ENCODE data around the gene DOCK2. TPM values are rescaled to one million over a fixed set of nuclear protein-coding genes. Genes with fewer than 3 reads are reported as not detected.

Gene DOCK2
- total RNA-seq, 2 experiments from 2014 or later: 161 to 205 TPM

DNA sequence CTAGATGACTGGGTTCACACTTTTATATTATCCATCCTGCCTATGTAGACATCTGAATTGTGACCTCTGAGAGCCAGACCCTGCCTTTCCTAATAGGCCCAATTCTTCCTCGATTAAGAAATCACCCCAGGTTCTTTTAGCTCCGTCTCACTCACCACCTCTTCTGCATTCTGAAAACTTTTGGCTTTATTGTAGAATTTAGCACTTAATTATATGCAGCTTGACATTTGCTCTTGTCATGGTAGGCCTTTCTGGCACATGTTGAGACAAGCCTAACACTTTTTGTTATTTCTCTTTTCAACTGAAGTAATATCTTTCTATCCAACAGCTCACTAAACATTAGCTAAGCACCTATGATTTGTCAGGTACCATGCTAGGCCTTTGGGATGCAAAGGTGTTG lies 180.0 kb downstream of the DOCK2 start:
- ChIA-PET POLR2A (interaction anchor here (1.0 kb wide), 1 partner anchor 12 kb away, joined by 3 read pairs; no protein-coding TSS in a partner anchor), CTCF (ENCODE audit: unreplicated experiment) (no interaction called here)
- Histone ChIP-seq H3K9me2 (ENCODE audit: insufficient read depth, low read length) (no peaks in the 10 kb centered on the region), H2AFZ (ENCODE audit: low read length) (no peak overlapping the region), H3K9me3 (ENCODE audit: low read length) (no peaks in the 10 kb centered on the region), H3K4me3 (ENCODE audit: low read depth, low read length, poor library complexity, severe bottlenecking) (no peak overlapping the region), H3K4me1 (ENCODE audit: insufficient read depth, low read length, poor library complexity, severe bottlenecking) (no peaks in the 10 kb centered on the region), H4K20me1 (ENCODE audit: insufficient read depth, low read length) (no peaks in the 10 kb centered on the region), H3K36me3 (ENCODE audit: insufficient read depth, low read length) (peaks cover 71% of the 10 kb centered on the region), H3K27ac (ENCODE audit: low read depth, low read length, poor library complexity, severe bottlenecking) (no peak overlapping the region), H3K79me2 (ENCODE audit: insufficient read depth, low read depth, low read length) (no peaks in the 10 kb centered on the region), H3K4me2 (ENCODE audit: low read length) (no peak overlapping the region)
- BruUV-seq (replicated peaks): no TSS peak
- no peak for TF ChIP-seq EZH2phosphoT487 (IDR thresholded peaks at IDR 0.05; ENCODE audit: borderline replicate concordance, low read depth, low read length)
- TF ChIP-seq, protein P1, sequence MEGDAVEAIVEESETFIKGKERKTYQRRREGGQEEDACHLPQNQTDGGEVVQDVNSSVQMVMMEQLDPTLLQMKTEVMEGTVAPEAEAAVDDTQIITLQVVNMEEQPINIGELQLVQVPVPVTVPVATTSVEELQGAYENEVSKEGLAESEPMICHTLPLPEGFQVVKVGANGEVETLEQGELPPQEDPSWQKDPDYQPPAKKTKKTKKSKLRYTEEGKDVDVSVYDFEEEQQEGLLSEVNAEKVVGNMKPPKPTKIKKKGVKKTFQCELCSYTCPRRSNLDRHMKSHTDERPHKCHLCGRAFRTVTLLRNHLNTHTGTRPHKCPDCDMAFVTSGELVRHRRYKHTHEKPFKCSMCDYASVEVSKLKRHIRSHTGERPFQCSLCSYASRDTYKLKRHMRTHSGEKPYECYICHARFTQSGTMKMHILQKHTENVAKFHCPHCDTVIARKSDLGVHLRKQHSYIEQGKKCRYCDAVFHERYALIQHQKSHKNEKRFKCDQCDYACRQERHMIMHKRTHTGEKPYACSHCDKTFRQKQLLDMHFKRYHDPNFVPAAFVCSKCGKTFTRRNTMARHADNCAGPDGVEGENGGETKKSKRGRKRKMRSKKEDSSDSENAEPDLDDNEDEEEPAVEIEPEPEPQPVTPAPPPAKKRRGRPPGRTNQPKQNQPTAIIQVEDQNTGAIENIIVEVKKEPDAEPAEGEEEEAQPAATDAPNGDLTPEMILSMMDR (conservative IDR thresholded peaks at IDR 0.05; ENCODE audit: low read length): no peak
- intact Hi-C loops (cut with micrococcal nuclease; ENCODE audit: unreplicated experiment): no loop called here
- no peak for DNase-seq (ENCODE audit: low spot score)

DNA sequence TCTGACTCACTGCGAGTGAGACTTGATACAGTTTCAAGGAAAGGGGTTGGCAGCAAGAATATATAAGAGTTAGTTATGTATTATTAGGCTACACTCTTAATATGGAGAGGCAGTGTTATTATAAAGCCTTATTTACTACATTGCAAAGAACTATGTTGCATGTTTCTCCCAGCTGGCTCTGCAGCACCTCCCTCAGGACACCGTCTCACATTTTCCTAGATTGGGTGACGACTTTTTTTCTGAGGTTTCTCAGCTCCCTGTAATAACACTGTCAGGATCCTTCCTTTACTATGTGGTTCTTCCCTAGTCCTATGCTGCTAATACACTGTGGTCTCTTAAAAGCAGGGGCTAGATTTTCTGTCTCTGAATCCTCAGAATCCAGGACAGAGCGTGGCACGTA lies 189.5 kb downstream of the DOCK2 start:
- BruUV-seq (replicated peaks): no TSS peak
- H3K4me3 ChIP-seq (ENCODE audit: low read depth, low read length, poor library complexity, severe bottlenecking): no peak overlapping the region
- H3K4me2 ChIP-seq (ENCODE audit: low read length): no peak overlapping the region
- H3K4me1 ChIP-seq (ENCODE audit: insufficient read depth, low read length, poor library complexity, severe bottlenecking): no peaks in the 10 kb centered on the region
- H3K9me3 ChIP-seq (ENCODE audit: low read length): no peaks in the 10 kb centered on the region
- TF ChIP-seq EZH2phosphoT487 (IDR thresholded peaks at IDR 0.05; ENCODE audit: borderline replicate concordance, low read depth, low read length): no peak
- TF ChIP-seq, protein P1 (conservative IDR thresholded peaks at IDR 0.05; ENCODE audit: low read length): peak; percentile 49
- no peak overlapping the region for H3K27ac ChIP-seq (ENCODE audit: low read depth, low read length, poor library complexity, severe bottlenecking)
- POLR2A ChIA-PET: interaction anchor here (0.7 kb wide), 1 partner anchor 841 kb away, joined by 3 read pairs; no protein-coding TSS in a partner anchor
- H2AFZ ChIP-seq (ENCODE audit: low read length): no peak overlapping the region
- intact Hi-C loops (cut with micrococcal nuclease; ENCODE audit: unreplicated experiment): no loop called here
- H3K9me2 ChIP-seq (ENCODE audit: insufficient read depth, low read length): no peaks in the 10 kb centered on the region
- no peaks in the 10 kb centered on the region for H3K79me2 ChIP-seq (ENCODE audit: insufficient read depth, low read depth, low read length)
- DNase-seq (ENCODE audit: low spot score): no peak
- H3K36me3 ChIP-seq (ENCODE audit: insufficient read depth, low read length): peaks cover 16% of the 10 kb centered on the region; the same call in 1 of the 2 replicates
- CTCF ChIA-PET (ENCODE audit: unreplicated experiment): no interaction called here
- H4K20me1 ChIP-seq (ENCODE audit: insufficient read depth, low read length): no peaks in the 10 kb centered on the region

DNA sequence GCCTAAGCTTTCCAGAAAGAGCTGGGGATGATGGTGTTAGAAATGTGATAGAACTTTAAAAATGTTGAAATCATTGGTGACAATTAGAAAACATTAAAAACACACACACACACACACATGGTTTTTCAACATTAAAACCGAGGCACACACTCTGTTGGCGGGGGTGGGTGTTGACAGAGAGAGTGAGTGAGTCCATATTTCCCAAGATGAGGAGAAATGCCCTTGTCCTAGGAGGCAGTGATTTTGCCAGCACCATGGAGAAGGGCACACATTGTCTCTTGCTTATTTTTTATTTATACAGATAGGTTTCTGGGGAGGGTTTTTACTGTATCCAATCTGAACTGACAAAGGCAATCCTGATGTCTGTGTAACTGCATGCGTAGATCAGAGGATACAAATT lies 190.7 kb downstream of the DOCK2 start:
- intact Hi-C loops (cut with micrococcal nuclease; ENCODE audit: unreplicated experiment): no loop called here
- CTCF ChIA-PET (ENCODE audit: unreplicated experiment): no interaction called here
- H3K9me3 ChIP-seq (ENCODE audit: low read length): no peaks in the 10 kb centered on the region

More for the DNA sequence above, 190.7 kb downstream of the DOCK2 start:
- Histone ChIP-seq H3K27ac (ENCODE audit: low read depth, low read length, poor library complexity, severe bottlenecking) (no peak overlapping the region), H3K9me2 (ENCODE audit: insufficient read depth, low read length) (no peaks in the 10 kb centered on the region), H3K4me3 (ENCODE audit: low read depth, low read length, poor library complexity, severe bottlenecking) (no peak overlapping the region), H3K79me2 (ENCODE audit: insufficient read depth, low read depth, low read length) (no peaks in the 10 kb centered on the region), H2AFZ (ENCODE audit: low read length) (no peak overlapping the region), H3K4me2 (ENCODE audit: low read length) (no peak overlapping the region), H4K20me1 (ENCODE audit: insufficient read depth, low read length) (no peaks in the 10 kb centered on the region), H3K36me3 (ENCODE audit: insufficient read depth, low read length) (peaks cover 18% of the 10 kb centered on the region; the same call in 1 of the 2 replicates), H3K4me1 (ENCODE audit: insufficient read depth, low read length, poor library complexity, severe bottlenecking) (no peaks in the 10 kb centered on the region)
- no TSS peak for BruUV-seq (replicated peaks)
- DNase-seq (ENCODE audit: low spot score): no peak
- POLR2A ChIA-PET: no interaction called here
- TF ChIP-seq, protein P1 (conservative IDR thresholded peaks at IDR 0.05; ENCODE audit: low read length): no peak
- no peak for TF ChIP-seq EZH2phosphoT487 (IDR thresholded peaks at IDR 0.05; ENCODE audit: borderline replicate concordance, low read depth, low read length)

Data from OCI-LY7 (cell line).